ENCODE measurements around the gene PTPN1. TPM values are rescaled to one million over a fixed set of nuclear protein-coding genes. Genes with fewer than 3 reads are reported as not detected.
A peak's percentile ranks its signal among the peaks of the same experiment; 100 is the strongest.

The PTPN1 gene
- total RNA-seq, 1 donor from 2014 or later = 26.0 TPM

DNA sequence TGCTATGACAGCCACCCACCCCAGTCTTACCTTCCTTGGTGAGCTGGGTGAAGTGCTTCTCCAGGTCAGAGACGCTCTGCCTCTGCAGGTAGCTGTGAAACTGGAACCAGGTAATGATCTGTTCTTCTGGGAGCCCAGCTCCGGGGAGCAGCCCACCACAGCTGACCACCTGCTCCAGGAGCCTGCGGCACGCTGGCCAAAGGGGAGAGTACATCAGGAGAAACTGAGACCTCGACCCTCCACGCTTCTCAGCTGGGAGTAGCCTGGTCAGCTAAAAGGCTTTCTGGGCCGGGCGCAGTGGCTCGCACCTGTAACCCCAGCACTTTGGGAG is 82.8 kb downstream of the PTPN1 start:
- Mint-ChIP-seq H3K36me3 (ENCODE audit: insufficient read depth) (no peaks in the 10 kb centered on the region), H3K27me3 (peaks cover 4% of the 10 kb centered on the region), H3K27ac (no peak overlapping the region), H3K4me1 (ENCODE audit: low read depth) (peaks cover 4% of the 10 kb centered on the region), H3K9me3 (ENCODE audit: low read depth) (no peaks in the 10 kb centered on the region), H3K4me3 (ENCODE audit: low read depth) (no peak overlapping the region)
- TF ChIP-seq, protein P1, sequence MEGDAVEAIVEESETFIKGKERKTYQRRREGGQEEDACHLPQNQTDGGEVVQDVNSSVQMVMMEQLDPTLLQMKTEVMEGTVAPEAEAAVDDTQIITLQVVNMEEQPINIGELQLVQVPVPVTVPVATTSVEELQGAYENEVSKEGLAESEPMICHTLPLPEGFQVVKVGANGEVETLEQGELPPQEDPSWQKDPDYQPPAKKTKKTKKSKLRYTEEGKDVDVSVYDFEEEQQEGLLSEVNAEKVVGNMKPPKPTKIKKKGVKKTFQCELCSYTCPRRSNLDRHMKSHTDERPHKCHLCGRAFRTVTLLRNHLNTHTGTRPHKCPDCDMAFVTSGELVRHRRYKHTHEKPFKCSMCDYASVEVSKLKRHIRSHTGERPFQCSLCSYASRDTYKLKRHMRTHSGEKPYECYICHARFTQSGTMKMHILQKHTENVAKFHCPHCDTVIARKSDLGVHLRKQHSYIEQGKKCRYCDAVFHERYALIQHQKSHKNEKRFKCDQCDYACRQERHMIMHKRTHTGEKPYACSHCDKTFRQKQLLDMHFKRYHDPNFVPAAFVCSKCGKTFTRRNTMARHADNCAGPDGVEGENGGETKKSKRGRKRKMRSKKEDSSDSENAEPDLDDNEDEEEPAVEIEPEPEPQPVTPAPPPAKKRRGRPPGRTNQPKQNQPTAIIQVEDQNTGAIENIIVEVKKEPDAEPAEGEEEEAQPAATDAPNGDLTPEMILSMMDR (IDR thresholded peaks at IDR 0.05; ENCODE audit: unreplicated experiment) = no peak
- DNase-seq (ENCODE audit: low spot score, unreplicated experiment) = no peak

DNA sequence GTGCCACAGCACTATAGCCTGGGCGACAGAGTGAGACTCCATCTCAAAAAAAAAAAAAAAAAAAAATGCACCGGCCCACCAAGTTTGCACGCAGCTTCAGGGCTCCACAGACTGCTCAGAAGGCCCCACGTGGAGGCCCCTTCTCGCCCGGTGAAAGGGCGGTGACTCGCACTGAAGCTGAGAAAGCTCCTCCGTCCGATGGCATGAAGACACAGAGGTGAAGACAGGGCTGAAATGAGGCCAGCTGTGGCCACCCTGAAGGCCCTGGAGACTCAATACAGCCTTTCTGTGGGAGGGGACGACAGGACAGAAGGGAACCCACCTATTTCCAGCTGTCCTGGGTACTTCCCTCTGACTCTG is 84.0 kb downstream of the PTPN1 start:
- peaks cover 4% of the 10 kb centered on the region for H3K4me1 Mint-ChIP-seq (ENCODE audit: low read depth)
- peaks cover 4% of the 10 kb centered on the region for H3K27me3 Mint-ChIP-seq
- H3K9me3 Mint-ChIP-seq (ENCODE audit: low read depth) = no peaks in the 10 kb centered on the region
- H3K27ac Mint-ChIP-seq = no peak overlapping the region
- no peak overlapping the region for H3K4me3 Mint-ChIP-seq (ENCODE audit: low read depth)
- TF ChIP-seq, protein P1 (IDR thresholded peaks at IDR 0.05; ENCODE audit: unreplicated experiment) = no peak
- H3K36me3 Mint-ChIP-seq (ENCODE audit: insufficient read depth) = no peaks in the 10 kb centered on the region
- DNase-seq (ENCODE audit: low spot score, unreplicated experiment) = no peak

DNA sequence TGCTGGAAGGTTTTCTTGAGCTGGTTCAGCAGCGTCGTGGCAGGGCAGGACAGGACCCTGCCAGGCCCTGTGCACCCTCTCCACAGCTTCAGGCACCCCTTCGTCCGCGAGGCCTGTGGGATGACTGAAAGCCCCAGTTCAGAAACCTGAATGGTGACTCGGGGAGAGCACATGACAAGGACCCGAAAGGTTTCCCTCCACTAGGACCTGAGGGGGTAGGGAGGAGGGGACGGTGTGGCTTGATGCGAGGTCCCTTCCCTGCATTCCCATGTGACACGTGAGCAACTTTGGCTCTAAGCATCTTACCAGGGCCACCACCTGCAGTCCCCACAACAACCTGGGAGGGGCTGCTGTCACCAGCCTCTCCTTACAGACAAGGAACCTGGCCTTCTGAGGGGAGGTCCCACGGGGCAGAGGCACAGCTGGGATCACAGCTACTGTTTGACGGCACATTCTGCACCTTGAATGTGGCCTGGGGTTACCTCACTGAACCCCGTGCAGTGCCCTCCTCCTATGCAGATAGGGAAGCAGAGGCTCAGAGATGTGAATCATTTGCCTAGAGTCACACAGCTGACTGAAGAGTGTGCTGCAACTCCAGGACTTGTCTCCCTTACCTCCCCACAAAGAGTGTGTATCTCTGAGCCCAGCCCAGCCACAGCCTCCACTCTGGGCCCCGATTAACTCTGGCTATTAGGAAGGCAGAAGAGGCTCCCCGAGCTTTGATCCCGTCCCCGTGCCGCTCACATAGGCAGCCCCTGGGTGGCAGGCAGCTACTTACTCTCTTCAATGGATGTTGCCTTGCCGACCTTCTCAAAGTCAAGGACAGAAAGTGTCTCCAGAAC is 84.6 kb downstream of the PTPN1 start:
- H3K36me3 Mint-ChIP-seq (ENCODE audit: insufficient read depth) = no peaks in the 10 kb centered on the region
- TF ChIP-seq, protein P1 (IDR thresholded peaks at IDR 0.05; ENCODE audit: unreplicated experiment) = no peak
- no peak overlapping the region for H3K4me3 Mint-ChIP-seq (ENCODE audit: low read depth)
- peaks cover 4% of the 10 kb centered on the region for H3K27me3 Mint-ChIP-seq
- DNase-seq (ENCODE audit: low spot score, unreplicated experiment) = no peak
- H3K27ac Mint-ChIP-seq = no peak overlapping the region
- peaks cover 4% of the 10 kb centered on the region for H3K4me1 Mint-ChIP-seq (ENCODE audit: low read depth)
- no peaks in the 10 kb centered on the region for H3K9me3 Mint-ChIP-seq (ENCODE audit: low read depth)

DNA sequence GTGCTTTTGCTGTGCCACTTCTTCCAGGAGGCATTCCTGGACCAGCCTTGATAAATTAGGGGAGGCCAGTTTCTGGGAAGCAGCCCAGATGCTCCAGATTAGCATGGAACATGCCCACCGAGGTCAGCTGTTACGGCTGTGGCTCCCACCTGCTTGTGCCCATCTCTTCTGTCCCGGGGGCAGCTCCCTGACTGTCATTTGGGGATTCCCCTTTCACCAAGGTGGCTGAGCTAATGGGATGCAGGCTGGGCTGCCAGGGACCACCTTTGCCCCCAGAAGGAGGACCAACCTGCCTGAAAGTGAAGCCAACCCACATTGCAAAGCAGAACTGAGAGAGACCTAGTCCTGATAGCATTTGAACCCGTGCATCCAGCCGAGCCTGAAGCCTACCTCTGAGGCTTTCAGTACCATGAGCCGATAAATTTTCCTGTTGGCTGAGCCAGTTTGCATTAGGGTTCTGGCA is 85.3 kb downstream of the PTPN1 start:
- H3K4me1 Mint-ChIP-seq (ENCODE audit: low read depth) = peaks cover 4% of the 10 kb centered on the region
- H3K27me3 Mint-ChIP-seq = peaks cover 4% of the 10 kb centered on the region
- TF ChIP-seq, protein P1 (IDR thresholded peaks at IDR 0.05; ENCODE audit: unreplicated experiment) = no peak
- H3K36me3 Mint-ChIP-seq (ENCODE audit: insufficient read depth) = no peaks in the 10 kb centered on the region
- no peak overlapping the region for H3K27ac Mint-ChIP-seq
- DNase-seq (ENCODE audit: low spot score, unreplicated experiment) = no peak
- H3K9me3 Mint-ChIP-seq (ENCODE audit: low read depth) = no peaks in the 10 kb centered on the region
- no peak overlapping the region for H3K4me3 Mint-ChIP-seq (ENCODE audit: low read depth)

DNA sequence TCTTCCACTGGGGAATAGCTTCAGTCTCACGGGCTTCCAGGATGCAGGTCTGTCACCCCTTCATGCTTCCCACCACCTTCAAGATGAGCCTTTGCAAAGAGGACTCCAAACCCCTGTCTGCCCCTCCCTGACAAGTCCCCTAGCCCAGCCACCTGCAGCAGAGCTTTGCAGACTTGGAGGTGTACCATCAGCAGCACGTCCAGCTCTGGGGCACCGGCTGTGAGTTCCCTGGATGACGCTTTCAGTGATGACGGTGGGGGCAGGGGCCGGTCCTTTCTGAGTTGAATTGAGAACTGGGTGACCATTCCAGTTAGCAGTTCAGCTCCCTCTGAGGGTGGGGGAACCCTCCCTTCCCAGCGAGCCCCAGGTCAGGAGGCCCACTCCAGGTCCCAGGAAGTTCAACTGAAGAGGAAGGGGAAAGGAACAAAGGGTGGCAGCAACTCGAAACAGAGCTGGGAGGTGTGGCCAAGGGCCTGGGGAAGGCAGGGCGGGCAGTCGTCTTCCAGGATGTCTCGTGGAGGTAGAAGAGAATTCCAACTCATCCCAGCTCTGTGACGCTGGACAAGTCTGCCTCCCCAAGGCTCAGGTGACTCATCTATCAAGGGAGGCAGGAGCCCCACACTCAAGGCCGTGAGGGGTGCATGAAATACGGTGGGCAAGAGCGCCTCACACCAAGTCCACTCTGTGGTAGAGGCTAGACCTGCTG is 86.0 kb downstream of the PTPN1 start:
- H3K9me3 Mint-ChIP-seq (ENCODE audit: low read depth) = no peaks in the 10 kb centered on the region
- peak overlapping the region; percentile 44 for H3K4me3 Mint-ChIP-seq (ENCODE audit: low read depth)
- DNase-seq (ENCODE audit: low spot score, unreplicated experiment) = no peak
- H3K27me3 Mint-ChIP-seq = peaks cover 4% of the 10 kb centered on the region
- TF ChIP-seq, protein P1 (IDR thresholded peaks at IDR 0.05; ENCODE audit: unreplicated experiment) = no peak
- H3K27ac Mint-ChIP-seq = peak overlapping the region; percentile 76
- no peaks in the 10 kb centered on the region for H3K36me3 Mint-ChIP-seq (ENCODE audit: insufficient read depth)
- peaks cover 4% of the 10 kb centered on the region for H3K4me1 Mint-ChIP-seq (ENCODE audit: low read depth)
